Suppressor macrophage treated with lipopolysaccharide for 4 hours (primary cell): ENCODE measurements around the gene STK38L.

Experiments
- DNase-seq: peaks from one replicate; pipeline ENCODE4 v3.0.0-alpha.2; 2020

The STK38L gene

DNA sequence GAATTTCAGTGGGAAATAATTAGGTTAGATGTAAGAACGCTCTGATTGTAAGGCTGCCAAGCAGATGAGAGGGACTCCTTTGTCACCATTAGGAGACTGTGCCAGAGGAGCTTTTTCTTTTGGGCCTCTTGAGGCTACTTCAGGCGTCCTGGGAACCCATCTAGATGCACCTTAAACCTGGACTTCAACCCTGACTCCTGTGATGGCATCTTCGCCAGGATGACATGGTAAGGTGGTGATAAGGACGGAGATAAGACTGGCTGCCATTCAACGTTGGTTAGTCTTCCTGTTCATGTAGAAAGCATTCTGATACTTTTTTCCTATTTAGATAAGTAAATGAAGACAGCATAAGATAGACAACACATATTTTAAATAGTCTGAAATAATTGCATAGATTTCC is 36.3 kb downstream of the STK38L start:
- DNase-seq: no peak

DNA sequence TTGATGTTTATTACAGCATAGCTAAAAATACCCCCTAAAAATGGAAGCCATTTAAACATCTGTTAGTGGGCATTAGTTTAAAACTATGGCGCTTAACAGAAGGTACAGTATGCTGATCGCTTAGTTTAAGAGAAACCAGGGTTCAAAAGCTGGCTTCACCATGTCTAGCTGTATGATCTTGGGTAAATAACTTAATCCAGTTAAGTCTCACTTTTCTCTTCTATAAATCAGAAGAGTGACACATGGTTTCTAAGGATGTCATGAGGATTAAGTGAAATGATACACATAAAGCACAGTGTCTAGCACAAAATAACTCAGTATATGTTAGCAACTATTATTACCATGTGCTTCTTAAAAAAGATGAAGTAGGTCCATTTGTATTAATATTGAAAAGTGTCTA is 38.7 kb downstream of the STK38L start:
- DNase-seq: no peak

DNA sequence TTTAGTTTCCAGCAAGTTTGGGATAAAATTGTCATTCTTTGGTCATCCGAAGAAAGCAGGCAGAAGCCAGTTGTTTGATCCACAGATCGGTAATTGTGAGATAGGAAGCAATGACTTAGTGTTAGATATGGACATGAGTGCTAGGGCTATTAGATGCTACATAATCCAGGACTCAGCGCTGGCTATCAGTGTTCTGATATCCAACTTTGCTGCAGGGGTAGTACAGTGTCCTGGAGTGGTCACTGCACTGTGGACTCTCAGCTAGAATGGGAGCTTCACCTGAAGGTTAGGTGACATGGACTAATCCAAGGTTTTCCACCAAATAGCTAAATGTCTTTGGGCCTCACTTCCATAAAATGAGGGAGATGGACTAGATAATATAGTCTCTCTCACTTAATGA is 39.9 kb downstream of the STK38L start:
- no peak for DNase-seq

DNA sequence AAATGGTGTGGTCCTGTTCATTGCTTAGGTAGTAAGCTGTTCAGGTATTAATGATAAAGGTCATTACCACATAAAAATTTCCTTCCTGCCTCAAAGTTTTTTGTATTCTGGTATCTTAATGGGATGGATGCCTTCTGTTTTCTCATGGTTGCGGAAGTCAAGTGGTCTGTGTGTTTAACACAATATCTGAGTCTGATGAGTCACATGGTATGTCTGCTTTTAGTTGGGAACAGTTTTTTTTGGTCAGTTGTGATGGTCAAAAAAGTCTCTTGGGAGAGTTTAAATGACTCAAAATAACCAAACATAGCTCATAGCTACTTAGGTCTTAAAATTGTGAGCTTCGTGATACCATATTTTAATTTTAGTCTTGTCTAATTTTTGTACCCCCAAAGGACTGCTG is 40.7 kb downstream of the STK38L start:
- no peak for DNase-seq

DNA sequence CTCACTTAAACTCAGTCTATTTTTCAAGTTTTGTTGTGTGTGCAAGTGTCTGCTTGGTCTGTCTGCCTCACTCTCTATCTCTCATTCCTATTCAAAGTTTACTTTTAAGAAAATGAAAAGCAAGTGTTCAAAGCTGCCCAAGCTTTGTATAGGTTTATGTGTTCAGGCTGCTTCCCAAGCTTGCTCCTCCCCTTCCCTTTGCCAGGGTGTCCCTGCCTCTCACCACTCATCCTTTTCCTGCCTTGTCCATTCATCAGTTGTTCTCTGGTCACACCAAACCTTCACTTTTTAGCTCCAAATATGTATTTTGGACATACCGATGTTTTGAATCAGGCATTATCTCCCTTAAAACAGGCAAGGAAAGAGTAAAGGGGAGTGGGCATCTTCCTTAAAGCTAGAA is 41.3 kb downstream of the STK38L start:
- no peak for DNase-seq

DNA sequence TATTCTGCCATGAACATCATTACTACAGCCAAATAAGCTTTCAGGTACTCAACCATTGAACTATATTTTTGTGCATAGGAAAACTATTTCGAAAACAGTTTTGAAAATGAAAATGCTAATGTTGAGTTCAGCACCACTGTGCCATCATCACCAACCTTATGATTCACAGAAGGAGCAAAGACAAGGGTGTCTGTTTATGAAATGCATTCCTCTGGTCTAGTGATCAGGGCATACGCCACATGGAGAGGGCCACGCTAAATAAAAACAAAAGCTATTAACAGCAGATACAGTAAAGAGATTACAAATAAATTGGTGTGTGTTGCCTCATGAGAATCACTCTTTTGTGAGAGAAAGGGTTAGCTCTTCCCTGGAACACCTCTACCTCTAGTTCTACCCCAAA is 45.3 kb downstream of the STK38L start:
- DNase-seq: no peak

DNA sequence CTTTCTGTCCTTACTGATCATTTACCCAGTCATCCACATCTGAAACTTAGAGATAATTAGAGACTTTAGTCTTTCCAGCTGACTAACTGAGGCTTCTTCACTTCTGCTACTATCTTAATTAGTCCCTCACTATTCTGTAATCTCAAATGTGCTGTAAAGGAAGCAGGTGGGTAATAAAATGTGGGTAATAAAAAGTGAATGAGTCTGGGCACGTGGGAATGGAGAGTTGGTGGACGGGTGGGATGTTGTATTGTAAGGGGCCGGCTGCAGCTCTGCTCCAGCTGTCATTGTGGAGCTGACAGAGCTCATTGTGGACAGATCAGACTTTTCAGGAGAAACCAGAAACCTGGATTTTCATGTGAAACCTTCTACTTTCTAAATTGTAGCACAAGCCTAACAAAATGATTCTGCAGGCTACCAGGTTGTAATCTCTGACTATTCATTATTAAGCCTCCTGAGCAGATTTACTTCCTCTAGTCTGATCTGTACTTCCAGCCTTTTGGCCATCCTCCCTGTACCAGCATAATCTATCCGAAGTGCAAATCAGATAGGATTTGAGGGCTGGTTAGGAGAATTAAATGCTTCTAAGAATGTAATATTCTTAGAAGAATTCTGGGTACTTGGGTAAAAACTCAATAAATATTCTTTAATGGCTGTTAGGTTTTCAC is 46.5 kb downstream of the STK38L start:
- DNase-seq: no peak

DNA sequence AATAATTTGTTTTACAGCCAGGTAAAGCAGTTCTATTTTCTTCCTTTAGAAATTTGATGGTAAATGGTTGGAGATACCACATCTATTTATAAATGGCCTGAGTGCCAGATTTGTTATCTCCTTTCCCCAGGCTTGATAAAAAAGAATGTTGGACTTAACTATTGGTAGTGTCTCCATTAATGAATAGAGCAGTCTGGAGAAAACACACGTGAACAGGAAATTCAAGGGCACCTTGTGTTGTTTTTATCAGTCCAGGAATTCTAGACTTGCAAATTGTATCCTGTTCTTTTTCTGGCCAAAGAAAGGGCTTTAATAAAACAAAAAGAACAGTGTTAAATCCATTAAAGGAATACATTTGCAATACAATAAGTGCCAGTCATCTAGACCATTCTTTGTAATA is 47.8 kb downstream of the STK38L start:
- DNase-seq: no peak

DNA sequence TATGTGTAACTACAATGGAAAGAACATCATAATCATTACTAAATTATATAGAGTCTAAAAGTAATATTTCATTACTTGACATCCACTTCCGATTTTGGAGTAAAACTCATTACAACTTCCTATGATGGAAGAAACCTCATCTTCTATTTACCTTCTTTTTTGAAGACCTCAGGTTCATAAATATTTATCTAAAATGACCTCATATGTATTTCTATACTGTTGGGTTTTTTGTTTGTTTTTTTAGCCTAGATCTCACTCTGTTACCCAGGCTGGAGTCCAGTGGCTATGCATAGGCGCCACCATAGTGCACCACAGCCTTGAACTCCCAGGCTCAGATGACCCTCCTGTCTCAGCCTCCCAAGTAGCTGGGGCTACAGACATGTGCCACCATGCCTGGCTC is 48.6 kb downstream of the STK38L start:
- DNase-seq: no peak

DNA sequence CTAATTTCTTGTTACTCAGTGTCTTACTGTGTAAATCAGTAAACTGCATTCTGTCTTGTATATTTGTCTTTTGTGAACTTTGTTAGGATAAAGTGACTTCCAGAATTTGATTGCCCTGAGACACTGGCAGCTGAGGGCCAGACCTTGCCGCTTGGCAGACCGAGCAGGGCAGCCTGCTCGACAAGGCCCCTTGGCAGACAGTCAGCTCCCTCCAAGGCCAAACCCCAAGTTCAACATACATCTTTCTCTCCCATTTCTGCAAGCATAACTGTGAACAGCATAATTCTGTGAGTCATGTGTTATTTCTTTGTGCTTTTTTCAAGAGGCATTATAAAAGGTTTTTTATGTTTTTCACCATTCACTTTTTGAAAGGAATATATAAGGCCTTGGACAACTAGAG is 49.4 kb downstream of the STK38L start:
- DNase-seq: no peak

DNA sequence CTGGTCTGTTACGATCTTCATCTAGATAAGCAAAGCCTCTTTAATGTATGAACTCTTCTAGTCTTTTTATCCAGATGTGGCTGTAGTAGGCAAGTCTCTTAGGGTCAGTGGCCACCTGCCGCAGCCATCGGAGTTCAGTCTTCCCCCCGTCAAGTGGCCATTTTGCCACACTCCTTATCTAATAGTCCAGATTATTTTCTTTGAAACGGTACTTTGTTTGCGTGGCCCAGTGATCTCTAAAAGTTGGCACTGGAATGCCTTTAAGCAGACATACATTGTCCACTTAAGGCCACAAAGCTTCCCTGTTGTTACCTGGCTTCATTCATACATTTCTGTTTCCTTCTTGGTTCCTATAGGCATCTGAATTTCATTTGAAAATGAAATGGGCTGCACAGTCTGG is 52.6 kb downstream of the STK38L start:
- no peak for DNase-seq

DNA sequence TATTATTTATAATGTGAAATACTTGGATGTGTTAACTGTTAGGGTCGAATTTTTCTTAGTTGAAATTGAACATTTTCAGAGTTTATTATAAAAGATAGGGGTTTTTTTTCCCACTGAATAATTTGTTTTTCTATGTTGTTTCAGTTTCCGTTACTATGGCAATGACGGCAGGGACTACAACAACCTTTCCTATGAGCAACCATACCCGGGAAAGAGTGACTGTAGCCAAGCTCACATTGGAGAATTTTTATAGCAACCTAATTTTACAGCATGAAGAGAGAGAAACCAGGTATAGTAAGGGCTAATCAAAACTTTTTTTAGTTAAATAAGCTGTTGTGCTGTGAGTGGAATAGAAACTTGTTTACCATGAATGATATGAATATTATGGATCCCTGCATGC is 53.5 kb downstream of the STK38L start:
- DNase-seq: no peak

DNA sequence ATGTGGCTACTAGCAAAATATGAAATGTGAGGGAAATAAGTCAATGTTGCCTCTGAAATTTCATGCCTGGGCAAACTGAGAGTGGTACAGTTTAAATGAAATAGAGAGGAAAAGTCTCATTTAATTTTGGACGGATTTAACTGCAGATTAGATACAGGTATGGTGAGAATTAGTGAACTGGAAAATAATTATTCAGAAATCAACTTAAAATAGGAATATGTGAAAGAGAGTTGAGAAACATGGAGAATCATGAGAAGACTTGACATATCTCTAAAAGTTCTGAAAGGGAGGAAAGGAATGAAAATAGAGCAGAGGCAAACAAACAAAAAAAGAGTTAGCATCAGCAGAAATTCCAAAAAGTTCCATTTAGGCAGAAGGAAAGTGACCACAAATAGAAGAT is 55.0 kb downstream of the STK38L start:
- DNase-seq: no peak

DNA sequence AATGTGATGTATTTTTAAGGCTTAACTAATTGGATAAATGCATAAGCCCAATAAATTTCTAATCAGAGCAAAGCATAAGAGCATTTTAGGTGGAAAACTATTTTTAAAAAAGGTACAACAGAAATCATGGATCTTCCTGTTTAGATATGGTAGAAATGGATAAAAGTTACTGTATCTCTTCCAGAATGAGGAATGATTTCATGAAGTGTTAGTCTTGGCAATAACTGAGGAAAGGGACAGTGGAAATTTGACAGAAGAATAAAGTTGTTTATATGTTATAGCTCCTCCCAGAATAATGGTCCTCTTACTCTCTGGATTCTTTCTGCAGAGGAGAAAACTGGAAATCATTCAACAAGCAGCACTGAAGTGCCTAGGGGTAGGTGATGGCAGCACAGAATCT is 56.1 kb downstream of the STK38L start:
- DNase-seq: no peak

DNA sequence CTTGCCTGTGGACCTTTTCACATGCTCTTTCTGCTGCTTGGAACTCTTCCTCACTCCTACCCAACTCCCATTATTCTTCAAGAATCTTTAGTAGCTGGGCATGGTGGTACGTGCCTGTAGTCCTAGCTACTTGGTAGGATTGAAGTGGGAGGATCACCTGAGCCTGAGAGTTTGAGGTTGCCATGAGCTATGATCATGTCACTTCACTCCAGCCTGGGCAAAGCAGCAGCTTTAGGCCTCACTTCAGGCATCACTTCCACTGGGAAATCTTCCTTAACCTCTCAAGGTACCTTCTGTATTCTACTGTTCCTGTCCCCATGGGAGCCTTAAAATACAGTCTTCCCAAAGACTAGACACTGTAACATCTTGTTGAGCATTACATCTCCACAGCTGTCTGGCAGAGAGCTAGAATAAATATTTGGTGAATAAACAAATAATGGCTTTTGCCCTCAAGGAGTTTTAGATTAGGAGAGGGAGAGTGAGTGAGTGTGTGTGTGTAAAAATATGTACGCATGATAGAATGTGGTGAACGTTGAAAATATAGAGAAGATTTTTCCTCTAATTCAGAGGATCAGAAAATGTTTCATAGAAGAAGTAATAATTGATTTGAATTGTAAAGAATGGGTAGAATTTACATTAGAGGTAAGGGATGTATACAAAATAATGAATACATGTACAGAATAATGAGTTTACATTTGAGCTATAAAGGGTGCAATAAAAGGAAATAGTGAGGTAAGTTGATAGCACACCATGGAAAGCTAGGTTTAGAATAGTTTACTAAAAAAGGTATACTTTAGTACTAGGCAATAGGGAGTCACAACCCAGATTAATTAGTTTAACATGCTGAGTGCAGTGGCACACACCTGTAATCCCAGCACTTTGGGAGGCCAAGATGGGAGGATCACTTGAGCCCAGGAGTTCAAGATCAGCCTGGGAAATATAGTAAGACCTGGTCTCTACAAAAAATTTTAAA is 59.3 kb downstream of the STK38L start:
- no peak for DNase-seq

DNA sequence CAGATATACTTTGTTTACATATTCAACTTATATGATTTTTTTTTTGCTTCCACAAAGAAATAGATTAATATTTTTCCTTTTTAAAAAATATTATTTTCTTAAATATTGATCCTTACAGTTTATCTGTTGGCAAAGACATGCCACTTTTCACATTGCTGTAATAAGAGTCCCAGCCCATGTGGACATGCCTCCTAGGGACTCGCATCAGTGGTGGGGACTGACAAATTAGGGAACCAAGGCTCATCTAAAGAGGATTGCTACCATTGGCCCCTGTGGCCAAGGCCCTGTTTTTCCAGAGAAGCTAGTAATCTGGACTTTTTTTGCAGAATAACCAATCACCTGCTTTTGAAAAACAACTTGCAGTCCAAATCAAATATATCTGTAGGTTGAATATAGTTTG is 60.8 kb downstream of the STK38L start:
- no peak for DNase-seq

DNA sequence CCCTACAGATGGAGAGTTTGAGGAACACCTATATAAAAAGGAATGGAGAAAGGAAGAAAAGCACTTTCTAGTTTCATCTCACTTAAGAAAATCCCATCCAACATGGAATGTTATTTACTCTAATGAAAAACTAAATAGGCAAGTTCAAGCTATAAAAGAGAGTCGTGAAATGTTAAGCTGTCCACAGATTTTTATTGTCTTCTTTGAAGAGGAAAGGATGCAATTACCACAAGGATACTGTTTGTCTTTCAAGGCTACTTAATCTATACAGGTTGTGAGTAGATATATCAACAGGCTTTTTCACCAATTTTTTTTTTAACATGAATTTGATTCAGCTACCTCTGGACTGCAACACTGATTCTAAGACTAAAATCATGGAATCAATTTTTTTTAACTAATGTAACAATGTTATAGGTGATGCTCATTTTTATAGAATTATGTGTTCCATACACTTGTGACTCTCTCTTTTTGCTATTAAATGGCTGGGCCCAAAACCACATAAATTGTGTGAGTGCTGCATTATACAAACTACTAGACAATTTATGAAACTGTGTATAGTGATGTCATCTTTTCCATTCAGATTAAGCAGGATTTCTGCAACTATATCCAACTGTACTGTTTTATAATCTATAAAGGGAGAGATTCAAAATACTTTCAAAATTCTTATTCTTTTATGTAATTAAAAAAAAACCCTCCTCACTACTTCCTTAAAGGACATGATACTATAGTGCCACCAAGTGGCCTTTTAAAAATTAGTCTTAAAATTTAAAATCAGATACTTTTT is 61.8 kb downstream of the STK38L start:
- DNase-seq: peak; percentile 66

DNA sequence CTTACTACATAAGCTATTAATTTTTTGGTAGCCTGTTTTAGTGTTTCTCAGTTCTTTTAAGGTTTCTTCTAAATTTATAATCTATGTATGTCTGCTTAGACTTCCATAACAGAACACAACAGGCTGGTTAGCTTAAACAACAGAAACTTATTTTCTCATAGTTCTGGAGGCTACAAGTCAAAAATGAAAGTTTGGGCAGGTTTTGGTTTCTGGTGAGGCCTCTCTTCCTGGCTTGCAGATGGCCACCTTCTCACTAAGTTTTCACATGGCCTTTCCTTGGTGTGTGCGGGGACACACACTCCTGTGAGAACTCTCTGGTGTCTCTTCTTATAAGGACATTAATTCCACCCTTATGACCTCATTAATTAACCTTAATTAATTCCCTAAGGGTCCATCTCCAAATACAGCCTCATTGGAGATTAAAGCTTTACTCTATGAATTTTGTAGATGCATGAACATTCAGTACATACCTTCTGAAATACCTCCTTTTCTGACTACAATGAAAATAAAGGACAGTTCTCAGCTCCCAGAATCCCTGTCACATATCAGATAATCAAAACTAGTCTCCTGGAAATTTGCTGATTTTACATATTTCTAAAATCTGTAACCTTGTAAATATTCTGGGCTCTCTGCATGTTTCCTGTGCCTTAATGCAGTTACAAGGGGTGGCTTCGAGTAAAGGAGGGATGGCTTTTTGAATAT is 65.4 kb downstream of the STK38L start:
- DNase-seq: no peak

DNA sequence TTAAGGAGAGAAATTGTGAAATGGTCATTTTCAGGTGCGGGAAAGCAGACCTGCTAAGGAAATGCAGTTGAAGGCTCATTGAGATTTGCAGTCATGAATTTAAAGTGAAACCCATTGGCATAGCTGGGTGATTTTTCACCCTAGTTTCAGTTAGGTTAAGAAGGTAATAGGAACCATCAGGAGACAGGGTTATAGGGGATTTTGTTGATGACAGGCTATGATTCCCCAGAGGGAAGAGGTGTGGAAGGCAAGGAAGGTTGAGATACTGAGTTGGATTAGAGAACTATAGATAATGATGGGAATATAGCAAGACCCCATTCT is 65.9 kb downstream of the STK38L start:
- no peak for DNase-seq

DNA sequence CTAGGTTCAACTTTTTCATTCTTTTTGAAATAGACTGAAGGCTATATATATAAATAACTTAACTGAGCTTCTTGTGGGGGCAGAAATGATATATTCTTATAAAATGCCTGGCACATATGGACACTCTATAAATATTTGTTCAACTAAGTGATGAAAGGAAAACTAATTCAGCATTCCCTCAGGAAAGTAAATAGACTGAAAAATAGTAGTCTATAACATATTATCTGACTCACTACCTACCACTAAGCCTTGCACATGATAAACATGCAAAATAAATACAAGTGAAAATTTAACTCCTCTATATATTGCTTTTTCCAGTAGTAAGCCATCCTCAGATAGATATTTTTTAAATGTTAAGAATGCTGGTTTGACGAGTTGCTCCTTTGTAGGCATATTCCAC is 72.9 kb downstream of the STK38L start:
- no peak for DNase-seq

DNA sequence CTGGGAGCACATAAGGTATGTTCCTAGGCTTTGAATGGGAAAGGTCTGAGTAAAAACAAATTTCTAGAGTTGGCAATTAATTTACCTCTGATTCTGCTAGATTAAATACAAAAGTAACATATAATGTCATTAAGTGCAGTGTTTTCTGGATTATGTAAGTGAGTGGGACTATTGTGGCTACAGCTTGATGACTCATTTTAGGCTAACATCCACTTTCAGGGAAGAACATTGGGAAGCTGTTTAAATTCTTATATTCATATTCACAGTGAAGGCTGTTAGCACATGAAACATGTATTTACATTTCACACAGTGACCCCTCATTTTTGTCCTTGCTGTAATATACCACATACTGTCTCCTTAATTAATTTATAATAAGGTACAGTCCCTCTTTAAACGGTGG is 75.3 kb downstream of the STK38L start:
- peak; percentile 42 for DNase-seq

DNA sequence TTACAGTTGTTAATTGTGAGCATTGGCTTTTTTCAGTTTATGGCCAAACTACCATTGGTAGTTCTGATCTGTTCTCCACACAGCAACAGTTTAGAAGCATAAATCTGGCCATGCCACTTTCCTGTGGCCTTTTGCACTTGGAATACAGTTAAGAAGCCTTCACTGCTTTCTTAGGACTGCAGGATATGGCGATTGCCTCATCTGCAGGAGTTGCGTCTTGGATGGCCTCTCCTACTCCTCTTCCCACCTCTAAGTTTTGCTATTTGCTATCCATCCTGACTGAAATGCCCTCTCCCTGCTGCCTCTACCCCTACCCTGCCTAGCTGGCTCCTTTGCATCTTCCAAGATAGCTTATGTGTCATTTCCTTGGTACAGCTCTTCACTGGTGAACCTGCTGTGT is 75.8 kb downstream of the STK38L start:
- DNase-seq: no peak

DNA sequence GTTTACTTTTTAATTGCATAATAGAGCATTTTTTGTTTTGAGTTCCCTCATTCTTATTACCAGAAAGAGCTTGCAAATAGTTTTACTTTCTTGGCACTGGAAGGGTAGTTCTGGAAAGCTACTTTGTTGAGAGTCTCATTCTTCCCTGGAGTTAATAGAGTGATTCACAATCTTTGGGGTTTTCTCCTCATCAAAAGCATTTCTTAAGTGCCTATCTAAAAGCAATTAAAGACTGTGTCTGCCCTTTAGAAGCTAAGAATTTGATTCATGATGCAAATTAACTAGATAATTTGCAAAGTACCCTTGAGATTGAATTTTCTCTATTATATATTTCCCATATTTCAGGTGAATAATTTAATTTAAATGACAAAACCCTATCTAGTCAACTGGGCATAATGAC is 80.4 kb downstream of the STK38L start:
- DNase-seq: no peak
